ENCODE results near the gene STX2. TPM values are rescaled to one million over a fixed set of nuclear protein-coding genes. Genes with fewer than 3 reads are reported as not detected.
A peak's percentile ranks its signal among the peaks of the same experiment; 100 is the strongest.
"Not testable (repeated sequence)": the region's sequence is repeated elsewhere in the genome, so short reads cannot be mapped to it uniquely, and the experiment has no call there.

STX2 gene
- total RNA-seq, 1 donor from 2014 or later: 14.0 TPM

DNA sequence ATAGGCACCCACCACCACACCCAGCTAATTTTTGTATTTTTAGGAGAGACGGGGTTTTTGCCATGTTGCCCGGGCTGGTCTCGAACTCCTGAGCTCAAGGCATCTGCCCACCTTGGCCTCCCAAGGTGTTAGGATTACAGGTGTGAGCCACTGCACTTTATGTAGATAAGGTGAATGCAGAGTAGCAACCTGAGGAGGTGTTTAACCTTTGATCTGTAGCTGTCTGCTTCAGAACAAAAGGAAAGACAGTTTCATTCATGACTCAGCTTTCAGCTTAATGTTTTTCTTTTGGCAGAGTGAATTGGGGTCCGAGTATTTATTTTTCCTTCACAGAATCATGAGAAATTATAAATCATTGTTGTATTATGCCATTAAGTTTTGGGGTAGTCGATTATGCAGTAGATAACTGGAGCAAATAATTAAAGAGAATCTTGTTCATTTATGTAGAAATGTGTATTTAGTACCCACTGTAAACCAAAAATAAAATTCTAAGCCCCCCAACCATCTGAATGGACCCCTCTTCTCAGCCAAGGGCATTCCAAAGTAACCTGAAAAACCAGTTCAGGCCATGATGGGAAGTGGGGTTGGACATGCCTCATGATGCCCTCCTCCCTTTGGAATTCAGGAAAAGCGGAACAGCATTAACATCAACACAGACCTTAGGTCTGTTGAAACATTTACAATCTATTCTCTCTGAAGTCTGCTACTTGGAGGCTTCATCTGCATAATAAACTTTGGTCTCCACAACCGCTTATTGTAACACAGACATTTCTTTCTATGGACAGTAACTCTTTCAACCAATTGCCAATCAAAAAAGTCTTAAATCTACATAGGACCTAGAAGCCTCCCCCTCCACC, 10.7 kb upstream of the STX2 start:
- DNase-seq (ENCODE audit: low spot score in 2 of 2, unreplicated experiment in 2 of 2): no peak
- no peaks in the 10 kb centered on the region for H3K9me3 Mint-ChIP-seq
- peaks cover 37% of the 10 kb centered on the region for H3K4me1 Mint-ChIP-seq
- TF ChIP-seq, protein P1, sequence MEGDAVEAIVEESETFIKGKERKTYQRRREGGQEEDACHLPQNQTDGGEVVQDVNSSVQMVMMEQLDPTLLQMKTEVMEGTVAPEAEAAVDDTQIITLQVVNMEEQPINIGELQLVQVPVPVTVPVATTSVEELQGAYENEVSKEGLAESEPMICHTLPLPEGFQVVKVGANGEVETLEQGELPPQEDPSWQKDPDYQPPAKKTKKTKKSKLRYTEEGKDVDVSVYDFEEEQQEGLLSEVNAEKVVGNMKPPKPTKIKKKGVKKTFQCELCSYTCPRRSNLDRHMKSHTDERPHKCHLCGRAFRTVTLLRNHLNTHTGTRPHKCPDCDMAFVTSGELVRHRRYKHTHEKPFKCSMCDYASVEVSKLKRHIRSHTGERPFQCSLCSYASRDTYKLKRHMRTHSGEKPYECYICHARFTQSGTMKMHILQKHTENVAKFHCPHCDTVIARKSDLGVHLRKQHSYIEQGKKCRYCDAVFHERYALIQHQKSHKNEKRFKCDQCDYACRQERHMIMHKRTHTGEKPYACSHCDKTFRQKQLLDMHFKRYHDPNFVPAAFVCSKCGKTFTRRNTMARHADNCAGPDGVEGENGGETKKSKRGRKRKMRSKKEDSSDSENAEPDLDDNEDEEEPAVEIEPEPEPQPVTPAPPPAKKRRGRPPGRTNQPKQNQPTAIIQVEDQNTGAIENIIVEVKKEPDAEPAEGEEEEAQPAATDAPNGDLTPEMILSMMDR (IDR thresholded peaks at IDR 0.05; ENCODE audit: unreplicated experiment): no peak
- peaks cover 12% of the 10 kb centered on the region for H3K27me3 Mint-ChIP-seq (ENCODE audit: low read depth)
- H3K27ac Mint-ChIP-seq: peak overlapping the region; percentile 96
- H3K4me3 Mint-ChIP-seq: peak overlapping the region; percentile 54
- H3K36me3 Mint-ChIP-seq: no peaks in the 10 kb centered on the region

DNA sequence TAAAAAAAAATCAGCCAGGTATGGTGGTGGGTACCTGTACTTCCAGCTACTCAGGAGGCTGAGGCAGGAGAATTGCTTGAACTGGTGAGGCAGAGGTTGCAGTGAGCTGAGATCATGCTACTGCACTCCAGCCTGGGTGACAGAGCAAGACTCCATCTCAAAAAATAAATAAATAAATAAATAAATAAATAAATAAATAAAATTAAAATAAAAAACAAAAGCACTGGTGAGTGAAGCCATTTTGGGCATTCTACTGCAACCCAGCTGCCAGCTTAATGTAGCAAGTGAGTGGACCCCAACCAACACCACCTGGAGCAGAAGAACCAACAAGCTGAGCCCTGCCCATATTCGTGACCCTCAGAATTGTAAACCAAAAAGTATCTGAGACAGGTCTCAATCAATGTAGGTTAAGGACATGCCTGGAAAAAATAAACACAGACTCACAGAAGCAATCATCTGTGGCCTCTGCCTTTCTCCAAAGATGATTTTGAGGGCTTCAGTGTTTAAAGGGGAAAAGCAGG, 9.8 kb upstream of the STX2 start:
- H3K27me3 Mint-ChIP-seq (ENCODE audit: low read depth); H3K36me3 Mint-ChIP-seq; DNase-seq (ENCODE audit: low spot score in 2 of 2, unreplicated experiment in 2 of 2); H3K4me3 Mint-ChIP-seq; H3K9me3 Mint-ChIP-seq: not testable (repeated sequence)
- H3K27ac Mint-ChIP-seq: peak overlapping the region; percentile 73
- H3K4me1 Mint-ChIP-seq: peaks cover 37% of the 10 kb centered on the region

DNA sequence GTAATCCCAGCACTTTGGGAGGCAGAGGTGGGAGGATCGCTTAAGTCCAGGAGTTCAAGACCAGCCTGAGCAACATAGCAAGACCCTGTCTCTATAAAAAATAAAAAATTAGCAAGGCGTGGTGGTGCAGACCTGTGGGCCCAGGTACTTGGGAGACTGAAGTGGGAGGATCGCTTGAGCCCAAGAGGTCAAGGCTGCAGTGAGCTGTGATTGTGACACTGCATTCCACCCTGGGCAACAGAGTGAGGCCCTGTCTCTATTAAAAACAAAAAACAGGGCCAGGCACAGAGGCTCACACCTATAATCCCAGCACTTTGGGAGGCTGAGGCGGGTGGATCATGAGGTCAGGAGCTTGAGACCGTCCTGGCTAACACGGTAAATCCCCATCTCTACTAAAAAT, 9.1 kb upstream of the STX2 start:
- H3K27me3 Mint-ChIP-seq (ENCODE audit: low read depth); H3K4me3 Mint-ChIP-seq; H3K9me3 Mint-ChIP-seq; H3K36me3 Mint-ChIP-seq; DNase-seq (ENCODE audit: low spot score in 2 of 2, unreplicated experiment in 2 of 2): not testable (repeated sequence)
- Mint-ChIP-seq H3K4me1 (peaks cover 37% of the 10 kb centered on the region), H3K27ac (peak overlapping the region; percentile 59)

DNA sequence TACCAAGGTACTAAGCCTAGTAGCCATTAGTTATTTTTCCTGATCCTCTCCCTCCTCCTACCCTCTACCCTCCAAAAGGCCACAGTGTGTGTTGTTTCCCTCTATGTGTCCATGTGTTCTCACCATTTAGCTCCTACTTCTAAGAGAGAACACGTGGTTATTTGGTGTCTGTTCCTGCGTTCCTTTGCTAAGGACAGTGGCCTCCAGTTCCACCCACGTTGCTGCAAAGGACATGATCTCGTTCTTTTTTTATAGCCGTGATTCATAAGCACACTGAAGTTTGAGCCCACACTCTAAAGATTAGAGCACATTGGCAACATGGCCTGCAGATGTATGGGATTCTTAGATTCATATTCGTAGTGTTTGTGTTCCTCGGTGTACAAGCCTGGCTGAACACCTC, 8.1 kb upstream of the STX2 start:
- Mint-ChIP-seq H3K4me3 (no peak overlapping the region), H3K4me1 (peaks cover 31% of the 10 kb centered on the region), H3K9me3 (no peaks in the 10 kb centered on the region), H3K36me3 (no peaks in the 10 kb centered on the region), H3K27ac (peak overlapping the region; percentile 78), H3K27me3 (ENCODE audit: low read depth) (no peaks in the 10 kb centered on the region)
- DNase-seq (ENCODE audit: low spot score in 2 of 2, unreplicated experiment in 2 of 2): no peak
- TF ChIP-seq, protein P1 (IDR thresholded peaks at IDR 0.05; ENCODE audit: unreplicated experiment): no peak

DNA sequence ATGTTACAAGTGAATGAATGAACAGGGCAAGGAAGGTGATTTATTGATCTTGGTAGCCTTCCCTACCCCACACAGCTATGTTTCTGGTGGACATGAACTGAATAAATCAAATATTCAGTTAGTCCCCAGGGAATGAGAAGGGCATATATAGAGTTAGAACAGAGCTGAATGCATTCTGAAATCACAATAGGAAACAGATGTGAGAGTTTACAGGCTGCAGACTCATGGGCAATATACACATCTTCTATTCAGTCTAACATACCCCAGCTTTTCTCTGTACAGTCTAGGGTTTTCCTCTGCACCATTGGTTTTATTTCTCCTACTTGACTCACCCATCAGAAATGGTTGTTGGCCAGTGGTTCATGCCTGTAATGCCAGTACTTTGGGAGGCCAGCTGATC, 7.3 kb upstream of the STX2 start:
- TF ChIP-seq, protein P1 (IDR thresholded peaks at IDR 0.05; ENCODE audit: unreplicated experiment): no peak
- Mint-ChIP-seq H3K36me3 (no peaks in the 10 kb centered on the region), H3K4me3 (no peak overlapping the region), H3K27me3 (ENCODE audit: low read depth) (no peaks in the 10 kb centered on the region), H3K27ac (peak overlapping the region; percentile 77), H3K9me3 (no peaks in the 10 kb centered on the region), H3K4me1 (peaks cover 31% of the 10 kb centered on the region)
- DNase-seq (ENCODE audit: low spot score in 2 of 2, unreplicated experiment in 2 of 2): no peak

DNA sequence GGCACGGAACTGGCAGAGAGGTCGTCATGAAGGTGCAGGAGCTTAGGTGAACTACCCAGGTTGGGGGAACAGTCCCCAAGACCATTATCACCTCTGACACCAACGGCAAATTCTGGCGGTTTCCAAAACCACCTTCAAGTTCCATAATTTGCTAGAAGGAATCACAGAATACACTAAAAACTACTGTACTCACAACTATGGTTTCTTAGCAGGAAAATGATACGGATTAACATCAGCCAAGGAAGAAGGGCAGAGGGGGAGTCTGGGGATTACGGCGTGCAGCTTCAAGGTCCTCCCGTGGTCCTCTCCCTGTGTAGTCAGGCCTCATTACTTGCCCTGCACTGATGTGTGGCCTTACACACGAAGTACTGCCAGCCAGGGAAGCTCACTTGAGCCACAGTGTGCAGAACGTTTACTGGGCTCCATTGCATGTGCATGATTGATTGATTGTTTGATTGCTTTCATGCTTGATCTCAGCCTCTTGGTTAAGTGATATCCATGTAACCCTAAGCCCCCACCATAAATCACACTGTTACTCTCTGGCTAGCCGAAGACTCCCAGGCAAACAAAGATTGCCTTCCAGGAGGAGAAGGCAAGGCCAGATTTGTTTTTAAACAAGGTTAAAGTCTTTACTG, 837 bp upstream of the STX2 start:
- no peaks in the 10 kb centered on the region for H3K36me3 Mint-ChIP-seq
- peaks cover 18% of the 10 kb centered on the region for H3K4me1 Mint-ChIP-seq
- no peak for DNase-seq (ENCODE audit: low spot score in 2 of 2, unreplicated experiment in 2 of 2)
- H3K4me3 Mint-ChIP-seq: peak overlapping the region; percentile 64
- TF ChIP-seq, protein P1 (IDR thresholded peaks at IDR 0.05; ENCODE audit: unreplicated experiment): no peak
- H3K27ac Mint-ChIP-seq: peak overlapping the region; percentile 76
- H3K9me3 Mint-ChIP-seq: no peaks in the 10 kb centered on the region
- peaks cover 2% of the 10 kb centered on the region for H3K27me3 Mint-ChIP-seq (ENCODE audit: low read depth)
